Activated CD4-positive, alpha-beta T cell treated with anti-CD3 and anti-CD28 coated beads, Interleukin-10, Interleukin-2, amounts not matched to agents 100 ng/mL and 50 ng/mL, durations not matched to agents 16 hours and 8 hours (primary cell): ENCODE data around the gene DENND1A.
"Not testable (repeated sequence)": the region's sequence is repeated elsewhere in the genome, so short reads cannot be mapped to it uniquely, and the experiment has no call there.

ENCODE experiments used
- DNase-seq: peaks from one replicate; pipeline ENCODE4 v3.0.0-alpha.2; 2020

The DENND1A gene

GRCh38 chr9:123761905-123762605 lies 167.9 kb downstream of the DENND1A start:
- DNase-seq, result no peak

- DNase-seq, result no peak
These were observed 172.0 kb downstream of the DENND1A start for GRCh38 chr9:123757960-123758359.

GRCh38 chr9:123757547-123757946 lies 172.4 kb downstream of the DENND1A start:
- no peak for DNase-seq

- DNase-seq, result no peak
These were observed 173.3 kb downstream of the DENND1A start for GRCh38 chr9:123756484-123757106.

- no peak for DNase-seq
These were observed 176.2 kb downstream of the DENND1A start for GRCh38 chr9:123753669-123754258.

- DNase-seq, result no peak
These were observed 176.9 kb downstream of the DENND1A start for GRCh38 chr9:123753016-123753415.

- peak; percentile 13 for DNase-seq
These were observed 180.2 kb downstream of the DENND1A start for GRCh38 chr9:123749580-123750202.

- no peak for DNase-seq
These were observed 183.2 kb downstream of the DENND1A start for GRCh38 chr9:123746765-123747164.

- DNase-seq, result no peak
These were observed 184.0 kb downstream of the DENND1A start for GRCh38 chr9:123745933-123746332.

- no peak for DNase-seq
These were observed 184.5 kb downstream of the DENND1A start for GRCh38 chr9:123745451-123745850.

GRCh38 chr9:123743737-123744136 lies 186.2 kb downstream of the DENND1A start:
- no peak for DNase-seq

- no peak for DNase-seq
These were observed 187.7 kb downstream of the DENND1A start for GRCh38 chr9:123742009-123742767.

- DNase-seq, result no peak
These were observed 188.7 kb downstream of the DENND1A start for GRCh38 chr9:123741214-123741613.

- no peak for DNase-seq
These were observed 190.0 kb downstream of the DENND1A start for GRCh38 chr9:123739902-123740301.

GRCh38 chr9:123739387-123739786 lies 190.5 kb downstream of the DENND1A start:
- no peak for DNase-seq

GRCh38 chr9:123738648-123739047 lies 191.3 kb downstream of the DENND1A start:
- no peak for DNase-seq

- DNase-seq, result no peak
These were observed 194.6 kb downstream of the DENND1A start for GRCh38 chr9:123735376-123735775.

- not testable (repeated sequence) for DNase-seq
These were observed 201.4 kb downstream of the DENND1A start for GRCh38 chr9:123728571-123728970.

GRCh38 chr9:123727332-123727731 lies 202.6 kb downstream of the DENND1A start:
- DNase-seq, result no peak

GRCh38 chr9:123725389-123725788 lies 204.5 kb downstream of the DENND1A start:
- DNase-seq, result no peak

GRCh38 chr9:123724211-123724796 lies 205.6 kb downstream of the DENND1A start:
- DNase-seq, result no peak

- no peak for DNase-seq
These were observed 206.6 kb downstream of the DENND1A start for GRCh38 chr9:123723135-123723875.
